ENCODE measurements around the gene IKBIP. TPM values are rescaled to one million over a fixed set of nuclear protein-coding genes. Genes with fewer than 3 reads are reported as not detected.

Gene IKBIP
- total RNA-seq, 1 experiment from 2014 or later = 16.5 TPM

- Histone ChIP-seq H3K9me3 (ENCODE audit: control insufficient read depth, low read depth, low read length) (no peaks in the 10 kb centered on the region), H3K23ac (ENCODE audit: insufficient read length, low read depth, low read length) (no peak overlapping the region), H4K8ac (replicated peaks; ENCODE audit: insufficient read length, low read depth, low read length) (no peak overlapping the region), H3K27me3 (ENCODE audit: insufficient read depth, low read length) (no peaks in the 10 kb centered on the region), H4K5ac (ENCODE audit: insufficient read length, low read depth, low read length) (no peak overlapping the region), H2AFZ (ENCODE audit: low read length) (no peak overlapping the region), H2BK5ac (ENCODE audit: insufficient read length, low read length) (no peak overlapping the region), H3K4ac (ENCODE audit: low read depth, low read length) (no peak overlapping the region), H2AK5ac (ENCODE audit: insufficient read length, low read length) (no peak overlapping the region), H3K4me2 (ENCODE audit: insufficient read depth, insufficient read length, low read length) (no peak overlapping the region), H3K23me2 (ENCODE audit: insufficient read length, low read depth, low read length, poor library complexity, severe bottlenecking) (no peaks in the 10 kb centered on the region), H3K18ac (ENCODE audit: insufficient read length, low read depth, low read length) (no peak overlapping the region), H2BK12ac (ENCODE audit: insufficient read length, low read depth, low read length) (no peak overlapping the region), H3K4me1 (ENCODE audit: insufficient read depth, low read length) (no peaks in the 10 kb centered on the region), H3K14ac (ENCODE audit: insufficient read depth, low read length) (no peak overlapping the region), H4K20me1 (ENCODE audit: control insufficient read depth, insufficient read depth, insufficient read length) (no peaks in the 10 kb centered on the region), H2BK20ac (ENCODE audit: low read depth, low read length, poor library complexity, severe bottlenecking) (no peak overlapping the region), H3K79me2 (ENCODE audit: insufficient read depth, low read length) (no peaks in the 10 kb centered on the region), H3K56ac (ENCODE audit: insufficient read length, low read depth, low read length) (no peak overlapping the region), H3K79me1 (ENCODE audit: insufficient read depth, low read depth, low read length, poor library complexity, severe bottlenecking) (no peaks in the 10 kb centered on the region), H4K91ac (ENCODE audit: insufficient read length, low read depth, low read length) (no peak overlapping the region), H2BK120ac (ENCODE audit: low read depth, low read length, poor library complexity, severe bottlenecking) (no peak overlapping the region), H3T11ph (ENCODE audit: low read length) (no peak overlapping the region), H2BK15ac (ENCODE audit: low read depth, low read length) (no peak overlapping the region), H3K27ac (ENCODE audit: insufficient read length, low read depth, low read length) (no peak overlapping the region), H3K9ac (ENCODE audit: extremely low read depth, insufficient read length, low read length) (no peak overlapping the region)
- no CpG with 5 or more reads among the region's 2 CpGs for WGBS (ENCODE audit: extremely low coverage, insufficient read length, low lambda C conversion rate)
- Mint-ChIP-seq H3K4me3 (no peak overlapping the region), H3K27ac (no peak overlapping the region), H3K27me3 (ENCODE audit: low read depth) (no peaks in the 10 kb centered on the region), H3K9me3 (no peaks in the 10 kb centered on the region), H3K4me1 (peaks cover 0 to 2% of the 10 kb centered on the region in 2 experiments; a peak in 1 of 4 replicates), H3K36me3 (ENCODE audit: insufficient read depth in 1 of 3, low read depth in 3 of 3) (peaks cover 3 to 4% (median 4%) of the 10 kb centered on the region in 3 experiments; a peak in 2 of 7 replicates)
- DNase-seq = no peak
- TF ChIP-seq, protein P1, sequence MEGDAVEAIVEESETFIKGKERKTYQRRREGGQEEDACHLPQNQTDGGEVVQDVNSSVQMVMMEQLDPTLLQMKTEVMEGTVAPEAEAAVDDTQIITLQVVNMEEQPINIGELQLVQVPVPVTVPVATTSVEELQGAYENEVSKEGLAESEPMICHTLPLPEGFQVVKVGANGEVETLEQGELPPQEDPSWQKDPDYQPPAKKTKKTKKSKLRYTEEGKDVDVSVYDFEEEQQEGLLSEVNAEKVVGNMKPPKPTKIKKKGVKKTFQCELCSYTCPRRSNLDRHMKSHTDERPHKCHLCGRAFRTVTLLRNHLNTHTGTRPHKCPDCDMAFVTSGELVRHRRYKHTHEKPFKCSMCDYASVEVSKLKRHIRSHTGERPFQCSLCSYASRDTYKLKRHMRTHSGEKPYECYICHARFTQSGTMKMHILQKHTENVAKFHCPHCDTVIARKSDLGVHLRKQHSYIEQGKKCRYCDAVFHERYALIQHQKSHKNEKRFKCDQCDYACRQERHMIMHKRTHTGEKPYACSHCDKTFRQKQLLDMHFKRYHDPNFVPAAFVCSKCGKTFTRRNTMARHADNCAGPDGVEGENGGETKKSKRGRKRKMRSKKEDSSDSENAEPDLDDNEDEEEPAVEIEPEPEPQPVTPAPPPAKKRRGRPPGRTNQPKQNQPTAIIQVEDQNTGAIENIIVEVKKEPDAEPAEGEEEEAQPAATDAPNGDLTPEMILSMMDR (conservative IDR thresholded peaks at IDR 0.05) = no peak
Observed at GRCh38 chr12:98638009-98638408, 6.6 kb downstream of the IKBIP start.

All from H9 (cell line).